HAP-1 (cell line): Measurements from ENCODE around the gene DOCK9.

Experiments used
- DNase-seq, 2 experiments: peaks; one replicate each; pipeline ENCODE4 v3.0.0-alpha.2; 2016 to 2020; ENCODE audit warnings: low spot score in 2 of 2
- H3K27me3 ChIP-seq: fragments of 250-450 bp; sonication (Bioruptor Pico); 2 replicates; pipeline ENCODE4 v1.5.1; 2020; ENCODE audit warnings: low read depth, mild to moderate bottlenecking, moderate library complexity
- H3K36me3 ChIP-seq: fragments of 250-450 bp; sonication (Bioruptor Pico); replicated peaks from 2 replicates; pipeline ENCODE4 v1.5.1; 2020; ENCODE audit warnings: mild to moderate bottlenecking
- H3K4me1 ChIP-seq: fragments of 250-450 bp; sonication (Bioruptor Pico); 2 replicates; pipeline ENCODE4 v1.5.1; 2020; ENCODE audit warnings: mild to moderate bottlenecking
- H3K4me3 ChIP-seq: fragments of 250-450 bp; sonication (Bioruptor Pico); 2 replicates; pipeline ENCODE4 v1.5.1; 2020; ENCODE audit warnings: mild to moderate bottlenecking, moderate library complexity
- H3K9me3 ChIP-seq: fragments of 250-450 bp; sonication (Bioruptor Pico); 2 replicates; pipeline ENCODE4 v1.5.1; 2020; ENCODE audit warnings: mild to moderate bottlenecking, moderate library complexity
- in situ Hi-C: fragments of 300-500 bp; cut with MboI; formaldehyde crosslinking; loops from 3 replicates; pipeline ENCODE4 v1.14.3; 2020; ENCODE audit warnings: low sequenced_read_pairs, inconsistent platforms, mixed read lengths

The DOCK9 gene

GRCh38 chr13:98975822-98976261 is 2.0 kb downstream of the DOCK9 start:
- Histone ChIP-seq H3K9me3 (no peaks in the 10 kb centered on the region), H3K36me3 (no peaks in the 10 kb centered on the region; the same call in 1 of the 2 replicates), H3K4me3 (no peak overlapping the region), H3K4me1 (peaks cover 26% of the 10 kb centered on the region), H3K27me3 (no peaks in the 10 kb centered on the region)
- no peak for DNase-seq
- in situ Hi-C loops = no loop called here

- in situ Hi-C loops = no loop called here
- H3K36me3 ChIP-seq = no peaks in the 10 kb centered on the region; the same call in 1 of the 2 replicates
- no peaks in the 10 kb centered on the region for H3K9me3 ChIP-seq
- DNase-seq = no peak
- H3K27me3 ChIP-seq = no peaks in the 10 kb centered on the region
- no peak overlapping the region for H3K4me3 ChIP-seq
- H3K4me1 ChIP-seq = peaks cover 26% of the 10 kb centered on the region
Measured at GRCh38 chr13:98974053-98974452, 3.8 kb downstream of the DOCK9 start.

- H3K9me3 ChIP-seq = no peaks in the 10 kb centered on the region
- no peak overlapping the region for H3K4me3 ChIP-seq
- in situ Hi-C loops = no loop called here
- H3K4me1 ChIP-seq = peaks cover 19% of the 10 kb centered on the region
- no peaks in the 10 kb centered on the region; the same call in 1 of the 2 replicates for H3K36me3 ChIP-seq
- no peak for DNase-seq
- no peaks in the 10 kb centered on the region for H3K27me3 ChIP-seq
Measured at GRCh38 chr13:98972627-98973026, 5.2 kb downstream of the DOCK9 start.

GRCh38 chr13:98972059-98972458 is 5.8 kb downstream of the DOCK9 start:
- Histone ChIP-seq H3K4me1 (peaks cover 13% of the 10 kb centered on the region), H3K4me3 (no peak overlapping the region), H3K9me3 (no peaks in the 10 kb centered on the region), H3K36me3 (no peaks in the 10 kb centered on the region; the same call in 1 of the 2 replicates), H3K27me3 (no peaks in the 10 kb centered on the region)
- DNase-seq = no peak
- in situ Hi-C loops = no loop called here

GRCh38 chr13:98970330-98970729 is 7.5 kb downstream of the DOCK9 start:
- in situ Hi-C loops = no loop called here
- H3K4me1 ChIP-seq = no peaks in the 10 kb centered on the region
- H3K36me3 ChIP-seq = no peaks in the 10 kb centered on the region; the same call in 1 of the 2 replicates
- H3K9me3 ChIP-seq = no peaks in the 10 kb centered on the region
- no peak for DNase-seq
- H3K4me3 ChIP-seq = no peak overlapping the region
- H3K27me3 ChIP-seq = no peaks in the 10 kb centered on the region

GRCh38 chr13:98967491-98967890 is 10.4 kb downstream of the DOCK9 start:
- Histone ChIP-seq H3K36me3 (no peaks in the 10 kb centered on the region), H3K4me3 (no peak overlapping the region), H3K27me3 (no peaks in the 10 kb centered on the region), H3K4me1 (no peaks in the 10 kb centered on the region), H3K9me3 (no peaks in the 10 kb centered on the region)
- in situ Hi-C loops = no loop called here
- no peak for DNase-seq

- Histone ChIP-seq H3K27me3 (no peaks in the 10 kb centered on the region), H3K9me3 (no peaks in the 10 kb centered on the region), H3K4me3 (no peak overlapping the region), H3K36me3 (no peaks in the 10 kb centered on the region), H3K4me1 (no peaks in the 10 kb centered on the region)
- in situ Hi-C loops = no loop called here
- DNase-seq = no peak
Measured at GRCh38 chr13:98966019-98966418, 11.8 kb downstream of the DOCK9 start.

- no peak for DNase-seq
- no peaks in the 10 kb centered on the region for H3K36me3 ChIP-seq
- no peaks in the 10 kb centered on the region for H3K27me3 ChIP-seq
- no peaks in the 10 kb centered on the region for H3K9me3 ChIP-seq
- no peak overlapping the region for H3K4me3 ChIP-seq
- in situ Hi-C loops = no loop called here
- no peaks in the 10 kb centered on the region for H3K4me1 ChIP-seq
Measured at GRCh38 chr13:98965325-98965724, 12.5 kb downstream of the DOCK9 start.

- in situ Hi-C loops = no loop called here
Measured at GRCh38 chr13:98963917-98964316, 13.9 kb downstream of the DOCK9 start.

GRCh38 chr13:98962901-98963590 is 14.8 kb downstream of the DOCK9 start:
- no peak overlapping the region for H3K4me3 ChIP-seq
- H3K27me3 ChIP-seq = no peaks in the 10 kb centered on the region
- in situ Hi-C loops = no loop called here
- no peaks in the 10 kb centered on the region for H3K9me3 ChIP-seq
- H3K4me1 ChIP-seq = no peaks in the 10 kb centered on the region
- no peak for DNase-seq
- no peaks in the 10 kb centered on the region for H3K36me3 ChIP-seq

More at GRCh38 chr13:98963917-98964316, 13.9 kb downstream of the DOCK9 start:
- H3K4me3 ChIP-seq = no peak overlapping the region
- no peaks in the 10 kb centered on the region for H3K27me3 ChIP-seq
- H3K9me3 ChIP-seq = no peaks in the 10 kb centered on the region
- DNase-seq = no peak
- no peaks in the 10 kb centered on the region for H3K36me3 ChIP-seq
- no peaks in the 10 kb centered on the region for H3K4me1 ChIP-seq

GRCh38 chr13:98961503-98962105 is 16.3 kb downstream of the DOCK9 start:
- Histone ChIP-seq H3K36me3 (no peaks in the 10 kb centered on the region), H3K4me3 (no peak overlapping the region), H3K27me3 (no peaks in the 10 kb centered on the region), H3K4me1 (no peaks in the 10 kb centered on the region), H3K9me3 (no peaks in the 10 kb centered on the region)
- in situ Hi-C loops = no loop called here
- DNase-seq = no peak

- H3K27me3 ChIP-seq = no peaks in the 10 kb centered on the region
- H3K4me1 ChIP-seq = no peaks in the 10 kb centered on the region
- no peaks in the 10 kb centered on the region for H3K9me3 ChIP-seq
- H3K36me3 ChIP-seq = no peaks in the 10 kb centered on the region
- H3K4me3 ChIP-seq = no peak overlapping the region
- DNase-seq = no peak
- in situ Hi-C loops = no loop called here
Measured at GRCh38 chr13:98960606-98961502, 17.0 kb downstream of the DOCK9 start.

- H3K4me3 ChIP-seq = no peak overlapping the region
- no peaks in the 10 kb centered on the region for H3K27me3 ChIP-seq
- H3K9me3 ChIP-seq = no peaks in the 10 kb centered on the region
- DNase-seq = no peak
- no peaks in the 10 kb centered on the region for H3K36me3 ChIP-seq
- no peaks in the 10 kb centered on the region for H3K4me1 ChIP-seq
- in situ Hi-C loops = no loop called here
Measured at GRCh38 chr13:98959786-98960605, 17.9 kb downstream of the DOCK9 start.
